Mammary epithelial cell (primary cell): ENCODE results near the gene ZNF605.

Source experiments
- CTCF ChIP-seq, 2 donors: IDR thresholded peaks in 1 of 2; conservative IDR thresholded peaks in 1 of 2; 2 replicates each; pipeline ENCODE4 v1.5.1; 2011 to 2012; ENCODE audit warnings: inconsistent platforms in 2 of 2, low read length in 2 of 2, mild to moderate bottlenecking in 2 of 2, control low read depth in 1 of 2, low read depth in 1 of 2; ENCODE audit not compliant: insufficient read depth in 1 of 2; ENCODE audit errors: extremely low read depth in 1 of 2
- EZH2 ChIP-seq: IDR thresholded peaks from 2 replicates; pipeline ENCODE4 v1.6.1; 2012; ENCODE audit warnings: low read length, inconsistent platforms, borderline replicate concordance

DNA sequence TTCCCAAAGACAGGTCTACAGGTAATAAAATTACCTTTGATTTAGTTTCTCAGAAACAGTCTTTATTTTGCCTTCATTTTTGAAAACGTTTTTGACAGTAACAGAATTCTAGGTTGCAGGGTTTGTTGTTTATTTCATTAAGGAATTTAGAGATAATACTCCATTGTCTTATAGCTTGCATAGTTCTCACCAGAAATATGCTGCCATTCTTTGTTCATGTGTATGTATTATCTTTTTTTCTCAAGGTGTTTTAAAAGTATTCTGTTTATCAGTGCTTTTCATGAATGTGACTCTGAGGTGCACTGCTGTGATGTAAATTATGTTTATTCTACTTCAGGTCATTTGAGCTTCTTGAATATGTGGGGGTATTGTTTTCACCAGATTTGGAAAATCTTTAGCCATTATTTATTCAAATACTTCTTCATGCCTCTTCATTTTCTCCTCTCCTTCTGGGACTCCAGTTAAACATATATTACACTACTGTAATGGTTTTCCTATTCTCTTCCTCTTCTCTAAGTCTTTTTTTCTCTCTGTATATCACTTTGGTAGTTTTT is 32.7 kb downstream of the ZNF605 start:
- TF ChIP-seq CTCF (conservative IDR thresholded peaks at IDR 0.05 in 1 of 2, IDR thresholded peaks at IDR 0.05 in 1 of 2; ENCODE audit: extremely low read depth in 1 of 2, insufficient read depth in 1 of 2, low read depth in 1 of 2, low read length in 2 of 2) = no peak
- no peak for TF ChIP-seq EZH2
